ENCODE measurements around the gene CERK.

- TF ChIP-seq GABPA (IDR thresholded peaks at IDR 0.05; ENCODE audit: low read depth) = no peak
- TF ChIP-seq CTCF (IDR thresholded peaks at IDR 0.05; ENCODE audit: insufficient read depth, low read length) = no peak
Measured at GRCh38 chr22:46640293-46641055, 97.6 kb downstream of the CERK start.

Measured in HL-60 (cell line).